IPS DF 19.7 (cell line): Measurements from ENCODE around the gene KCTD5.

ENCODE experiments used
- DNase-seq: peaks from one replicate; pipeline ENCODE4 v3.0.0-alpha.2; 2013; ENCODE audit warnings: low read depth, low spot score

KCTD5 gene

GRCh38 chr16:2697401-2697948, 15.2 kb downstream of the KCTD5 start:
- DNase-seq, result no peak

- no peak for DNase-seq
Observed at GRCh38 chr16:2698103-2698870, 16.0 kb downstream of the KCTD5 start.

- DNase-seq, result no peak
Observed at GRCh38 chr16:2698965-2699750, 16.8 kb downstream of the KCTD5 start.

- DNase-seq, result no peak
Observed at GRCh38 chr16:2699791-2700600, 17.7 kb downstream of the KCTD5 start.

- no peak for DNase-seq
Observed at GRCh38 chr16:2700786-2701185, 18.5 kb downstream of the KCTD5 start.

GRCh38 chr16:2701272-2701671, 18.9 kb downstream of the KCTD5 start:
- DNase-seq, result no peak

GRCh38 chr16:2701713-2702437, 19.6 kb downstream of the KCTD5 start:
- DNase-seq, result no peak

- DNase-seq, result no peak
Observed at GRCh38 chr16:2702438-2702825, 20.1 kb downstream of the KCTD5 start.

- DNase-seq, result no peak
Observed at GRCh38 chr16:2702871-2703745, 20.8 kb downstream of the KCTD5 start.

GRCh38 chr16:2704166-2704982, 22.1 kb downstream of the KCTD5 start:
- DNase-seq, result no peak

GRCh38 chr16:2704983-2705275, 22.6 kb downstream of the KCTD5 start:
- no peak for DNase-seq

GRCh38 chr16:2705351-2705750, 23.0 kb downstream of the KCTD5 start:
- no peak for DNase-seq

- DNase-seq, result no peak
Observed at GRCh38 chr16:2706085-2706484, 23.8 kb downstream of the KCTD5 start.

GRCh38 chr16:2706611-2707311, 24.4 kb downstream of the KCTD5 start:
- no peak for DNase-seq

- DNase-seq, result no peak
Observed at GRCh38 chr16:2707368-2708289, 25.3 kb downstream of the KCTD5 start.

GRCh38 chr16:2708290-2708639, 25.9 kb downstream of the KCTD5 start:
- DNase-seq, result no peak

GRCh38 chr16:2708955-2709587, 26.7 kb downstream of the KCTD5 start:
- DNase-seq, result no peak

- DNase-seq, result no peak
Observed at GRCh38 chr16:2709588-2709984, 27.3 kb downstream of the KCTD5 start.
